ENCODE results near the gene PLLP. TPM values are rescaled to one million over a fixed set of nuclear protein-coding genes. Genes with fewer than 3 reads are reported as not detected.

The PLLP gene
- total RNA-seq, 1 donor from 2014 or later = 0.86 TPM

DNA sequence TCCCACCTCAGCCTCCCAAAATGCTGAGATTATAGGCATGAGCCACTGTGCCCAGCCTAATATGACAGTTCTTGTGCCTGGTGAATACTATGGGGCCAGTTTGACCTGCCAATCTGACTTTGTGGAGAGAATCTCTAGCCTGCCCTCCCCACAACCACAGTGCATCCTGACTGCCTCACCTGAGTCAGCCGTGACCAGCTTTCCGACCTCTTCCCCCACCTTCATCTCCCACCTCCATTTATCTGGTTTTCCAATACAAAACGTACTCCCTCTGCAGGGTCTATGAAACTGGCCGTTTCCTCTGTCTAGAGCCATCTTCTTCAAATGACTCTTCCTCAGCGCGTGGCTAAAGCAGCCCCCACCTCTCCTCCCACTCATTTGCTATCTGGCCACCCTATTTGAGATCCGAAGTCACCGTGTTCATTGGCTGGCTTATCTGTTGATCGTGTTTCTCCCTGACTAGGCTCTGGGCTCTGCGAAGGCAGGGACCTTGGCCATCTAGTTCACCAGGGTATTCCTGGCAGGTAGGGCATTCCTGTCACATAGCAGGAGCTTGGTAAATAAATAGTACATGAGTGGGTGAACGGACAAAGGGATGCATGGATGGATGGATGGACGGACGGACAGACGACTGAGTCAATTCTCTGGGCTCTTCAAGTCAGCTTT, 22.3 kb upstream of the PLLP start:
- Mint-ChIP-seq H3K9me3 (no peaks in the 10 kb centered on the region), H3K4me1 (peaks cover 3% of the 10 kb centered on the region), H3K27me3 (ENCODE audit: insufficient read depth, low read depth) (peaks cover 8% of the 10 kb centered on the region), H3K27ac (no peak overlapping the region), H3K4me3 (no peak overlapping the region), H3K36me3 (no peaks in the 10 kb centered on the region)
- Histone ChIP-seq H3K9ac (no peak overlapping the region), H4K20me1 (ENCODE audit: low read depth) (no peaks in the 10 kb centered on the region), H3K27me3 (no peaks in the 10 kb centered on the region), H3K36me3 (no peaks in the 10 kb centered on the region), H3K9me3 (ENCODE audit: low read depth) (no peaks in the 10 kb centered on the region), H3K79me2 (ENCODE audit: low read depth) (no peaks in the 10 kb centered on the region), H3F3A (ENCODE audit: low read depth) (no peaks in the 10 kb centered on the region), H3K4me1 (no peaks in the 10 kb centered on the region), H3K4me3 (no peak overlapping the region), H3K27ac (no peak overlapping the region), H3K4me2 (no peak overlapping the region), H2AFZ (replicated peaks) (no peak overlapping the region)
- no peak for DNase-seq (ENCODE audit: low spot score)
- TF ChIP-seq, protein P1, sequence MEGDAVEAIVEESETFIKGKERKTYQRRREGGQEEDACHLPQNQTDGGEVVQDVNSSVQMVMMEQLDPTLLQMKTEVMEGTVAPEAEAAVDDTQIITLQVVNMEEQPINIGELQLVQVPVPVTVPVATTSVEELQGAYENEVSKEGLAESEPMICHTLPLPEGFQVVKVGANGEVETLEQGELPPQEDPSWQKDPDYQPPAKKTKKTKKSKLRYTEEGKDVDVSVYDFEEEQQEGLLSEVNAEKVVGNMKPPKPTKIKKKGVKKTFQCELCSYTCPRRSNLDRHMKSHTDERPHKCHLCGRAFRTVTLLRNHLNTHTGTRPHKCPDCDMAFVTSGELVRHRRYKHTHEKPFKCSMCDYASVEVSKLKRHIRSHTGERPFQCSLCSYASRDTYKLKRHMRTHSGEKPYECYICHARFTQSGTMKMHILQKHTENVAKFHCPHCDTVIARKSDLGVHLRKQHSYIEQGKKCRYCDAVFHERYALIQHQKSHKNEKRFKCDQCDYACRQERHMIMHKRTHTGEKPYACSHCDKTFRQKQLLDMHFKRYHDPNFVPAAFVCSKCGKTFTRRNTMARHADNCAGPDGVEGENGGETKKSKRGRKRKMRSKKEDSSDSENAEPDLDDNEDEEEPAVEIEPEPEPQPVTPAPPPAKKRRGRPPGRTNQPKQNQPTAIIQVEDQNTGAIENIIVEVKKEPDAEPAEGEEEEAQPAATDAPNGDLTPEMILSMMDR (IDR thresholded peaks at IDR 0.05) = no peak
- TF ChIP-seq EZH2phosphoT487 (IDR thresholded peaks at IDR 0.05) = no peak

DNA sequence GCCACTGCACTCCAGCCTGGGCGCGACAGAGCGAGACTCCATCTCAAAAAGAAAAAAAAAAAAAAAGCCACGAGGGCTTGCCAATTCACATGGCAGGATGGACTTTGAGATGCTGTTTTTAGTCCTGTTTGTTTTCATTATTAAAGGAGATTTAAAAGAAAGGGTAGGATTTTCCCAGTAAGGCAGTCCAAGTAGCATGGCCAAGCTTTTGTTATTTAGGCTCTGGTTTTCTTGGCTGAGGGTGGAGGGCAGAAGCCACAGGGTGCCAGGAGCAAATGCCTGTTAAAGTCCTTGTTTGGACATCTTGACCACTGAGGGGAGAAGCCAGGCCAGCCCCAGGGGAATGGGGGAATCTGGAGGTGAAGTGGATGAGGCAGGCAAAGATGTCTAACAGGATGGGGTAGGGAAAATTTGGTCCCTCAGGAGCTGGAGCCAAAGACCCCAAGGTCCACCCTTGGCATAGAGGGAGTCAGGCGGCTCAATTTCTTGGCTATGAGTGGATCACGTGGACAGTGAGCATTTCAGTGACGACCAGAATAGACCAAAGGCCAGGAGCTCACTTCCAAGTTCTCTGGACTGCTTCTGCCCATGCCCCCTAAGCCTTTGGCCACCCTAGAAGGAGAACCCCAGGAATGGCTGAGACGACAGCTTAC, 20.8 kb upstream of the PLLP start:
- DNase-seq (ENCODE audit: low spot score) = no peak
- H3K27me3 ChIP-seq = peaks cover 7% of the 10 kb centered on the region

DNA sequence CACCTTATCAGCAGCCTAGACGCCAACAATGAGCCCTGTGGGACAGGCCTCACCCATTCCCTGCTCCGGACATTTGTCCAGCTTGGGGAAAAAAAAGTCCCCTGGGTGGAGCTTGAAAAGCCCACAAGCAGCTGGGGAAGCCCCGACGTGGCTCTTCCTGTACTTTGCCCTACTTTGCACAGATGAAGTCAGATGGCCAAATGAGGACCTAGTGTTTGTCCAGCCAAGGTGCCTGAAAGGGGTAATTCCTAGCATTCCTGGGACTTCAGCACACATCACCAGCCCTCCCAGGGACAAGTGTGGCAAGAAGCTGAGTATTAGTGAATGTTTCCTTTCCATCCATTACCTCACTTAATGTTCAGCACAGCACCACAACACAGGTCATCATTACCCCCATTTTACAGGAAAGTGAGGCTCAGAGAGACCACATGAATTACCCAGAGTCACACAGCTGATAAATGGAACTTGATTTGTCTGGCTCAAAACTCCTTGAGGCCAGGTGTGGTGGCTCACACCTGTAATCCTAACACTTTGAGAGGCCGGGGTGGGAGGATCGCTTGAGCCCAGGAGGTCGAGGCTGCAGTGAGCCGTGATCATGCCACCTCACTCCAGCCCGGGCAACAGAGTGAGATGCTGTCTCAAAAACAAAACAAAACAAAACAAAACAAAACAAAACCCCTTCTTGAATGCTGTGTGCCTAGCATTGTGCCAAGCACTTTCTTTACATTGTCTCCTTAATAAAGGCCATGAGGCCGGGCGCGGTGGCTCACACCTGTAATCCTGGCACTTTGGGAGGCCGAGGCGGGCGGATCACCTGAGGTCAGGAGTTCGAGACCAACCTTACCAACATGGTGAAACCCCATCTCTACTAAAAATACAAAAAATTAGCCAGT, 19.9 kb upstream of the PLLP start:
- H3K36me3 ChIP-seq = no peaks in the 10 kb centered on the region
- TF ChIP-seq, protein P1 (IDR thresholded peaks at IDR 0.05) = no peak
- TF ChIP-seq EZH2phosphoT487 (IDR thresholded peaks at IDR 0.05) (no peak), EZH2 (IDR thresholded peaks at IDR 0.05) (no peak)
- Mint-ChIP-seq H3K27ac (no peak overlapping the region), H3K27me3 (ENCODE audit: insufficient read depth, low read depth) (peaks cover 8% of the 10 kb centered on the region), H3K36me3 (no peaks in the 10 kb centered on the region), H3K4me3 (no peak overlapping the region), H3K4me1 (peaks cover 6% of the 10 kb centered on the region), H3K9me3 (no peaks in the 10 kb centered on the region)
- no peaks in the 10 kb centered on the region for H3K79me2 ChIP-seq (ENCODE audit: low read depth)
- H3K9me3 ChIP-seq (ENCODE audit: low read depth) = no peaks in the 10 kb centered on the region
- peaks cover 8% of the 10 kb centered on the region for H3F3A ChIP-seq (ENCODE audit: low read depth)
- no peak overlapping the region for H2AFZ ChIP-seq (replicated peaks)
- no peak overlapping the region for H3K4me3 ChIP-seq
- no peaks in the 10 kb centered on the region for H4K20me1 ChIP-seq (ENCODE audit: low read depth)
- no peak for DNase-seq (ENCODE audit: low spot score)
- H3K27ac ChIP-seq = no peak overlapping the region
- H3K4me1 ChIP-seq = peaks cover 5% of the 10 kb centered on the region
- H3K9ac ChIP-seq = no peak overlapping the region
- peaks cover 7% of the 10 kb centered on the region for H3K27me3 ChIP-seq
- no peak overlapping the region for H3K4me2 ChIP-seq

More for the DNA sequence above, 20.8 kb upstream of the PLLP start:
- H3K9me3 ChIP-seq (ENCODE audit: low read depth) = no peaks in the 10 kb centered on the region
- peak overlapping the region; percentile 22 for H2AFZ ChIP-seq (replicated peaks)
- no peak overlapping the region for H3K27ac ChIP-seq
- Mint-ChIP-seq H3K4me3 (no peak overlapping the region), H3K36me3 (no peaks in the 10 kb centered on the region), H3K27me3 (ENCODE audit: insufficient read depth, low read depth) (peaks cover 8% of the 10 kb centered on the region), H3K4me1 (peaks cover 6% of the 10 kb centered on the region), H3K9me3 (no peaks in the 10 kb centered on the region), H3K27ac (no peak overlapping the region)
- no peak overlapping the region for H3K4me2 ChIP-seq
- peaks cover 5% of the 10 kb centered on the region for H3K4me1 ChIP-seq
- no peaks in the 10 kb centered on the region for H3K79me2 ChIP-seq (ENCODE audit: low read depth)
- no peaks in the 10 kb centered on the region for H3K36me3 ChIP-seq
- H3K4me3 ChIP-seq = no peak overlapping the region
- peaks cover under 1% of the 10 kb centered on the region for H3F3A ChIP-seq (ENCODE audit: low read depth)
- no peak overlapping the region for H3K9ac ChIP-seq
- H4K20me1 ChIP-seq (ENCODE audit: low read depth) = no peaks in the 10 kb centered on the region
- TF ChIP-seq EZH2 (IDR thresholded peaks at IDR 0.05) (no peak), EZH2phosphoT487 (IDR thresholded peaks at IDR 0.05) (no peak)
- TF ChIP-seq, protein P1 (IDR thresholded peaks at IDR 0.05) = no peak
